CD4-positive, alpha-beta T cell treated with Interleukin-6 for 4 hours (primary cell): ENCODE measurements around the gene CYFIP1.

Experiments
- DNase-seq: peaks from one replicate; pipeline ENCODE4 v3.0.0-alpha.2; 2020; ENCODE audit warnings: mixed read lengths

Gene CYFIP1

GRCh38 chr15:22866079-22866478 lies 114.1 kb downstream of the CYFIP1 start:
- no peak for DNase-seq

GRCh38 chr15:22863356-22863755 lies 116.8 kb downstream of the CYFIP1 start:
- no peak for DNase-seq

- no peak for DNase-seq
These were observed 119.0 kb downstream of the CYFIP1 start for GRCh38 chr15:22861161-22861560.

- no peak for DNase-seq
These were observed 123.5 kb downstream of the CYFIP1 start for GRCh38 chr15:22856659-22857058.

- no peak for DNase-seq
These were observed 124.4 kb downstream of the CYFIP1 start for GRCh38 chr15:22855791-22856190.

GRCh38 chr15:22851513-22851912 lies 128.7 kb downstream of the CYFIP1 start:
- DNase-seq = no peak

- DNase-seq = no peak
These were observed 130.1 kb downstream of the CYFIP1 start for GRCh38 chr15:22850055-22850454.

GRCh38 chr15:22846073-22846472 lies 134.1 kb downstream of the CYFIP1 start:
- no peak for DNase-seq

GRCh38 chr15:22845289-22845900 lies 134.8 kb downstream of the CYFIP1 start:
- no peak for DNase-seq

GRCh38 chr15:22844421-22845288 lies 135.5 kb downstream of the CYFIP1 start:
- no peak for DNase-seq

- DNase-seq = no peak
These were observed 141.0 kb downstream of the CYFIP1 start for GRCh38 chr15:22839046-22839695.

- DNase-seq = peak; percentile 99
These were observed 141.7 kb downstream of the CYFIP1 start, which contains the start of gene NIPA2 for GRCh38 chr15:22838292-22839042. Gene NIPA2 (plus strand): TSS chr15:22838666. CDS start chr15:22851732, 13,066 bp downstream.

- no peak for DNase-seq
These were observed 148.7 kb downstream of the CYFIP1 start for GRCh38 chr15:22831473-22831872.

GRCh38 chr15:22827125-22827524 lies 153.0 kb downstream of the CYFIP1 start:
- DNase-seq = no peak

- DNase-seq = no peak
These were observed 156.6 kb downstream of the CYFIP1 start for GRCh38 chr15:22823495-22824128.

GRCh38 chr15:22819651-22820050 lies 160.5 kb downstream of the CYFIP1 start:
- no peak for DNase-seq
